SU-DHL-6 (cell line): Measurements from ENCODE around the gene C2CD4C.
"Not testable (repeated sequence)": the region's sequence is repeated elsewhere in the genome, so short reads cannot be mapped to it uniquely, and the experiment has no call there.

ENCODE experiments used
- CTCF ChIP-seq: fragments of 200-600 bp; sonication (generic); IDR thresholded peaks from one replicate; pipeline ENCODE4 v1.5.1; 2017; ENCODE audit warnings: antibody characterized with exemption, mild to moderate bottlenecking, low read length, moderate library complexity; ENCODE audit not compliant: insufficient read depth, poor library complexity, severe bottlenecking
- EZH2phosphoT487 ChIP-seq: fragments of 200-600 bp; sonication (generic), shearing (Covaris generic); conservative IDR thresholded peaks from 2 replicates; pipeline ENCODE4 v1.6.1; 2018; ENCODE audit warnings: mild to moderate bottlenecking, antibody characterized with exemption, low read length, moderate library complexity, mixed read lengths

GRCh38 chr19:386632-387301 lies 22.2 kb downstream of the C2CD4C start:
- TF ChIP-seq CTCF, EZH2phosphoT487: not testable (repeated sequence)
